Activated CD4-positive, alpha-beta T cell treated with anti-CD3 and anti-CD28 coated beads for 36 hours (primary cell): Measurements from ENCODE around the gene SLC35E4. TPM values are rescaled to one million over a fixed set of nuclear protein-coding genes. Genes with fewer than 3 reads are reported as not detected.

Source experiments
- ATAC-seq: fragments of 200-7000 bp; cut with Tn5 transposase; one replicate; pipeline ENCODE4 v1.10.0; 2021; ENCODE audit warnings: mild to moderate bottlenecking, moderate library complexity
- CTCF ChIA-PET: fragments of 350-600 bp; sonication (Branson Sonifier 250); formaldehyde crosslinking; loops from one replicate; lab custom pipeline; 2021; ENCODE audit warnings: antibody characterized with exemption; lab: Charles Lee
- POLR2A ChIA-PET: fragments of 350-600 bp; sonication (Branson Sonifier 250); formaldehyde crosslinking; loops from one replicate; lab custom pipeline; 2021; ENCODE audit warnings: antibody characterized with exemption, inconsistent platforms; lab: Charles Lee
- DNase-seq: peaks from one replicate; pipeline ENCODE4 v3.0.0-alpha.2; 2020
- H3K27ac Mint-ChIP-seq: one replicate; pipeline ENCODE4 v1.8.0; 2021; ENCODE audit warnings: mixed read lengths
- H3K27me3 Mint-ChIP-seq: one replicate; pipeline ENCODE4 v1.8.0; 2021; ENCODE audit warnings: mixed read lengths
- H3K36me3 Mint-ChIP-seq: one replicate; pipeline ENCODE4 v1.8.0; 2021; ENCODE audit warnings: low read depth, mixed read lengths
- H3K4me1 Mint-ChIP-seq: one replicate; pipeline ENCODE4 v1.8.0; 2021; ENCODE audit warnings: mixed read lengths
- H3K4me3 Mint-ChIP-seq: one replicate; pipeline ENCODE4 v1.8.0; 2021; ENCODE audit warnings: mild to moderate bottlenecking, moderate library complexity, mixed read lengths
- H3K9me3 Mint-ChIP-seq: one replicate; pipeline ENCODE4 v1.8.0; 2021; ENCODE audit warnings: low read depth, mixed read lengths
- intact Hi-C, 2 experiments: fragments of 100-400 bp; cut with DNase I in 1 of 2; cut with micrococcal nuclease in 1 of 2; formaldehyde crosslinking; loops; one replicate each; pipeline versions ENCODE4 v1.14.2 to v1.15.1; 2022 to 2024; cut with DNase I, micrococcal nuclease
- total RNA-seq, 2 experiments: library from RNA; stranded (reverse); gene quantifications; one replicate each; pipeline ENCODE4 v1.2.3, GENCODE V29; 2021

The SLC35E4 gene
- total RNA-seq, 2 experiments from 2014 or later = 3.6 to 4.3 TPM

- peak overlapping the region; percentile 75 for H3K27ac Mint-ChIP-seq
- intact Hi-C loops = loop anchor here (1.0 to 10.0 kb wide), 5 partner anchors 14 to 1835 kb away; partner anchors contain the start of genes DUSP18 (in 2 of the 2), SLC35E4 (in 2 of the 2) and OSBP2 (in 1 of the 2)
- peaks cover 5% of the 10 kb centered on the region for H3K36me3 Mint-ChIP-seq
- no peak overlapping the region for H3K4me3 Mint-ChIP-seq
- POLR2A ChIA-PET = interaction anchor here (0.6 to 1.5 kb wide), 4 partner anchors 10 to 648 kb away, joined by 3 read pairs; no protein-coding TSS in a partner anchor
- CTCF ChIA-PET = interaction anchor here (0.5 to 2.1 kb wide), 13 partner anchors 11 to 637 kb away, joined by 3 to 13 read pairs (median 4); partner anchors contain the start of genes SLC35E4 and SMTN
- peaks cover 32% of the 10 kb centered on the region for H3K4me1 Mint-ChIP-seq
- no peaks in the 10 kb centered on the region for H3K27me3 Mint-ChIP-seq
- ATAC-seq = peak; percentile 99
- peak; percentile 95 for DNase-seq
- no peaks in the 10 kb centered on the region for H3K9me3 Mint-ChIP-seq
These were observed 13.9 kb downstream of the SLC35E4 start for GRCh38 chr22:30649430-30650007.

- CTCF ChIA-PET = interaction anchor here (0.6 to 2.1 kb wide), 9 partner anchors 16 to 112 kb away, joined by 3 to 13 read pairs (median 4); partner anchors contain the start of gene SLC35E4
- intact Hi-C loops = no loop called here
- DNase-seq (no peak), ATAC-seq (no peak)
- no peaks in the 10 kb centered on the region for H3K9me3 Mint-ChIP-seq
- no peak overlapping the region for H3K4me3 Mint-ChIP-seq
- H3K27ac Mint-ChIP-seq = no peak overlapping the region
- no peaks in the 10 kb centered on the region for H3K27me3 Mint-ChIP-seq
- peaks cover 26% of the 10 kb centered on the region for H3K4me1 Mint-ChIP-seq
- POLR2A ChIA-PET = interaction anchor here (0.5 to 1.5 kb wide), 2 partner anchors 11 to 16 kb away, joined by 3 read pairs; no protein-coding TSS in a partner anchor
- peaks cover 5% of the 10 kb centered on the region for H3K36me3 Mint-ChIP-seq
These were observed 15.0 kb downstream of the SLC35E4 start for GRCh38 chr22:30650508-30651116.

GRCh38 chr22:30652852-30653251 lies 17.3 kb downstream of the SLC35E4 start:
- Mint-ChIP-seq H3K27me3 (no peaks in the 10 kb centered on the region), H3K9me3 (no peaks in the 10 kb centered on the region), H3K4me3 (no peak overlapping the region), H3K4me1 (peaks cover 26% of the 10 kb centered on the region), H3K36me3 (peaks cover 4% of the 10 kb centered on the region), H3K27ac (no peak overlapping the region)
- ChIA-PET CTCF (no interaction called here), POLR2A (no interaction called here)
- ATAC-seq = no peak
- DNase-seq = no peak
- intact Hi-C loops = no loop called here

GRCh38 chr22:30654361-30654760 lies 18.8 kb downstream of the SLC35E4 start:
- peaks cover 3% of the 10 kb centered on the region for H3K36me3 Mint-ChIP-seq
- no peaks in the 10 kb centered on the region for H3K27me3 Mint-ChIP-seq
- DNase-seq = no peak
- no peak overlapping the region for H3K27ac Mint-ChIP-seq
- H3K9me3 Mint-ChIP-seq = no peaks in the 10 kb centered on the region
- ATAC-seq = no peak
- H3K4me1 Mint-ChIP-seq = peaks cover 19% of the 10 kb centered on the region
- CTCF ChIA-PET = no interaction called here
- POLR2A ChIA-PET = no interaction called here
- intact Hi-C loops = no loop called here
- no peak overlapping the region for H3K4me3 Mint-ChIP-seq

- CTCF ChIA-PET = no interaction called here
- no peaks in the 10 kb centered on the region for H3K27me3 Mint-ChIP-seq
These were observed 20.0 kb downstream of the SLC35E4 start for GRCh38 chr22:30655532-30655931.

GRCh38 chr22:30662040-30662439 lies 26.5 kb downstream of the SLC35E4 start:
- Mint-ChIP-seq H3K36me3 (peaks cover 18% of the 10 kb centered on the region), H3K27me3 (no peaks in the 10 kb centered on the region), H3K9me3 (no peaks in the 10 kb centered on the region), H3K4me1 (peaks cover 13% of the 10 kb centered on the region), H3K4me3 (no peak overlapping the region), H3K27ac (no peak overlapping the region)
- intact Hi-C loops = no loop called here
- ATAC-seq (no peak), DNase-seq (no peak)
- CTCF ChIA-PET = interaction anchor here (0.7 to 1.9 kb wide), 2 partner anchors 27 to 401 kb away, joined by 3 to 5 read pairs; no protein-coding TSS in a partner anchor
- POLR2A ChIA-PET = no interaction called here

More at GRCh38 chr22:30655532-30655931, 20.0 kb downstream of the SLC35E4 start:
- H3K9me3 Mint-ChIP-seq = no peaks in the 10 kb centered on the region
- no peak for DNase-seq
- intact Hi-C loops = no loop called here
- H3K4me1 Mint-ChIP-seq = peaks cover 11% of the 10 kb centered on the region
- peaks cover 5% of the 10 kb centered on the region for H3K36me3 Mint-ChIP-seq
- H3K4me3 Mint-ChIP-seq = no peak overlapping the region
- no peak for ATAC-seq
- POLR2A ChIA-PET = interaction anchor here (0.6 to 0.7 kb wide), 2 partner anchors 27 to 85 kb away, joined by 4 to 7 read pairs; no protein-coding TSS in a partner anchor
- no peak overlapping the region for H3K27ac Mint-ChIP-seq

- ChIA-PET CTCF (no interaction called here), POLR2A (no interaction called here)
- ATAC-seq = no peak
- Mint-ChIP-seq H3K9me3 (no peaks in the 10 kb centered on the region), H3K36me3 (peaks cover 16% of the 10 kb centered on the region), H3K4me1 (peaks cover 19% of the 10 kb centered on the region), H3K27ac (no peak overlapping the region), H3K4me3 (no peak overlapping the region), H3K27me3 (peaks cover 3% of the 10 kb centered on the region)
- DNase-seq = no peak
- intact Hi-C loops = no loop called here
These were observed 29.2 kb downstream of the SLC35E4 start for GRCh38 chr22:30664798-30665197.

- CTCF ChIA-PET = no interaction called here
- peaks cover 19% of the 10 kb centered on the region for H3K4me1 Mint-ChIP-seq
- no peak for DNase-seq
- intact Hi-C loops = no loop called here
- no peak for ATAC-seq
- POLR2A ChIA-PET = no interaction called here
- peaks cover 3% of the 10 kb centered on the region for H3K27me3 Mint-ChIP-seq
- H3K4me3 Mint-ChIP-seq = no peak overlapping the region
- no peaks in the 10 kb centered on the region for H3K9me3 Mint-ChIP-seq
- no peak overlapping the region for H3K27ac Mint-ChIP-seq
- peaks cover 14% of the 10 kb centered on the region for H3K36me3 Mint-ChIP-seq
These were observed 29.7 kb downstream of the SLC35E4 start for GRCh38 chr22:30665266-30665665.

- H3K27me3 Mint-ChIP-seq = peaks cover 3% of the 10 kb centered on the region
- H3K36me3 Mint-ChIP-seq = peaks cover 14% of the 10 kb centered on the region
- ATAC-seq = no peak
- intact Hi-C loops = no loop called here
- no peak overlapping the region for H3K27ac Mint-ChIP-seq
- no peak overlapping the region for H3K4me3 Mint-ChIP-seq
- H3K9me3 Mint-ChIP-seq = no peaks in the 10 kb centered on the region
- ChIA-PET POLR2A (no interaction called here), CTCF (interaction anchor here (2.3 kb wide), 1 partner anchor 31 kb away, joined by 12 read pairs; the partner anchor contains the start of gene SLC35E4)
- peaks cover 19% of the 10 kb centered on the region for H3K4me1 Mint-ChIP-seq
- no peak for DNase-seq
These were observed 30.2 kb downstream of the SLC35E4 start for GRCh38 chr22:30665786-30666185.

GRCh38 chr22:30667107-30667493 lies 31.5 kb downstream of the SLC35E4 start:
- Mint-ChIP-seq H3K4me1 (peaks cover 19% of the 10 kb centered on the region), H3K9me3 (no peaks in the 10 kb centered on the region), H3K4me3 (peak overlapping the region; percentile 92), H3K27me3 (peaks cover 3% of the 10 kb centered on the region), H3K36me3 (peaks cover 13% of the 10 kb centered on the region), H3K27ac (peak overlapping the region; percentile 69)
- intact Hi-C loops = loop anchor here (1.0 kb wide), 5 partner anchors 18 to 75 kb away; partner anchors contain the start of genes OSBP2 (in 1 of the 2) and SLC35E4 (in 1 of the 2)
- ATAC-seq (peak; percentile 14), DNase-seq (no peak)
- POLR2A ChIA-PET = interaction anchor here (1.0 to 1.3 kb wide), 3 partner anchors 17 to 31 kb away, joined by 3 read pairs; partner anchors contain the start of gene SLC35E4
- CTCF ChIA-PET = interaction anchor here (0.8 to 2.3 kb wide), 3 partner anchors 17 to 32 kb away, joined by 7 to 12 read pairs (median 8); partner anchors contain the start of gene SLC35E4
